HG02610 (cell line): ENCODE results near the gene HOXA13.

Source experiments
- ATAC-seq: cut with Tn5 transposase; IDR thresholded peaks from one replicate; pipeline ENCODE4 v1.9.1; 2021; ENCODE audit warnings: mild to moderate bottlenecking, moderate library complexity; ENCODE audit not compliant: unreplicated experiment

The HOXA13 gene

DNA sequence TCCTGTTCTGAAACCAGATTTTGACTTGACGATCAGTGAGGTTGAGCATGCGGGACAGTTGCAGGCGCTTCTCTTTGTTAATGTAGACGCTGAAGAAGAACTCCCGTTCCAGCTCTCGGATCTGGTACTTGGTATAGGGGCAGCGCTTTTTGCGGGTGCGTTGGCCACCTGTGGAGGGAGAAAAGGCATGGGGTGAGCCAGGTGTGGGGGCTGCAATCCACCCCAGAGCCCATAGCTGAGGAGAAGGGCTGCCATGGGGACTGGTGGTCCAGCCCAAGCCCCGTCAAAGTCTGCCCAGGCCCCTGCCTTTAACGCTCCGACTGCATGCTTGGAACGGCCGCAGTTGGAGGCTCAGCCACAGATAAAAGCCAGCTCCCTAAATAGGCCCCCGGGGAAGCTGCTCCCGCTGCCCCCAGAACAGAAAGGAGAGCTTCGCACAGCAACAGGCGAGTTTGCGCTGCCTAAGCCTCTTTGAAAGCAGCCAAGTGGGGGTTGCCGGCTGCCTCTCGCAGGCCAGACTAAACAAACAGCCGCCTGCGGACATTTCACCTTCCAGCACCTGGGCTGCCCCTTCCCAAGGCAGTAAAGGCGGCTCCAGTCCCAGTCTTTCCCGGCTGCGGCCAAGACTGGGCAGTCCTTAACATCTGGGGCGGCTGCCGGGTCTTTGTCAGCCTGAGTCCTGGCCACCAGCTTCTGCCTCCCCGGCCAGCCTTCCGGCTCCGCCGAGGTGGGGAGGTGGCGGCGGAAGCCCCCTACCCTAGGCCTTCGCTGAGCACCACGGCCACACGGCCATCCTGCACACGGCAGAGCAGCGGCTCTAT lies 16.8 kb downstream of the HOXA13 start:
- no peak for ATAC-seq

DNA sequence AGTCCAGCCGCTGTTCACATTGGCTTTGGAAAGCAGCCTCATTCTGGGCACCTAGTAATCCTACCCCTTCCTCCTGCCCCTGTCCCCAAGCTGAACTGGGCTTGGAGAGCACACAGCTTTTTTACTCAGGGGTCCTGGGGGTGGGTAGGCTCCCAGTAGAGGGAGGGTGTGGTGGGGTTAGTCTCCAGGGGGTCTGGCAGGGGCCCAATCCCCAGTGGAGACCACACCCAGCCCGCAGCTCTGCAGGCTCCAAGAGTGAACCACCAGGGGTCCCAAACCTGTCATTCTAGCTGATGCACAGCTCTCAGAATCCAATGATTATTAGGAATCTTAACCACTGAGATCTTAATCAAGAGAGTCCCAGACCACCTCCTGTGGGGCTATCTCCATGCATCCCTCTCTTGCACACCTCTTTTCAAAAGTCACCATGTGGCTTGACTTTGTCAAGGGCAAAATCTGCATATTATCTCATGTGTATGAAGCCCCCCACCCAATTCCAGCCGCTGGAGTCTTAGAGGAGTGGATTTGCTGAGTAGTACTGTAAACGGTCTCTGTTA lies 17.5 kb downstream of the HOXA13 start:
- ATAC-seq = no peak

- ATAC-seq = no peak
Measured at GRCh38 chr7:27181795-27182275, 18.1 kb downstream of the HOXA13 start.

DNA sequence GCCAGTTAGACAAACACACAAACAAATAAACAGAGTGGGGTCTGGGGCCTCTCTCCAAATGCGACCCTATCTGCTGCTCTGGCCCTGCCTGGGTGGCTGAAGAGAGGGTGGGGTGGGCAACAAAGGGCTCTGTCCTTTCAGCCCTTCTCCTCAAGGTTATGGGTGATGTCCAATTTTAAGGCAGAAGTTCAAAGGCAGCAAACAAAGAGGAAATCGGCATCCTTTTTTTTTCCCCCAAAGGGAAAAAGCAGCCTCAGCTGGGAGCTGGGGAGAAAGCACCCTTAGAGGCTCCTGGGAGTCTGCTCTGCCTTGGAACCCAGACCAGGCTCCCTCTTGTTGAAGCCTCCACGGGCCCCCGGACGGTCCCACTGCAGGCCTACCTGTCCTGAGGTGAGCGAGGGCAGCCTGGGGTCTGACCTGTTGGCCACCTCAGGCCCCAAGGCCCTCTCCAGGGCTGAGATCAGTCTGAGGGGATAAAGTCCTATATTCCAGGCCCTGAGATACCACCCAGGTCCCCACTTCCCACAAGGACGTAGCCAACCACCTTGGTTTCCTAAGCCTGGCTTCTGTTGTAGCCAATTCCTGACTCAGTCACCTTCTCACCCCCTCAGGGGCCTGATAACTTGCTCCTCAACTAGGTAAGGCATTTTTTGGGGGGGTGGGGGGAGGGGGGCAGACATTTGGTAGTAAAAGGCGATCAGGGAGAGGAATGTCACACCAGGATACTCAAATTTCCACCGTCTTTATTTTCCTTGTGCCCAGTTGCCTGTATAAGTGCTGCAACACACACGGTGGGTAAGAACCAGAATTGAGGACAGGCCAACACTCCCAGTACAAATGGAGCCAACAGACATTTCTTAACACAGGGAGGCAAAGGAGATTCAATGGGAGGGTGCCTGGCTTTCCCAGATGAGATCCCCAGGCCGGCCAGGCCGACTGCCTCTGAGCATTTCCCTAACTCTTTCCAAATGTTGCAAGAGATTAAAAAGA lies 19.2 kb downstream of the HOXA13 start:
- ATAC-seq = no peak

DNA sequence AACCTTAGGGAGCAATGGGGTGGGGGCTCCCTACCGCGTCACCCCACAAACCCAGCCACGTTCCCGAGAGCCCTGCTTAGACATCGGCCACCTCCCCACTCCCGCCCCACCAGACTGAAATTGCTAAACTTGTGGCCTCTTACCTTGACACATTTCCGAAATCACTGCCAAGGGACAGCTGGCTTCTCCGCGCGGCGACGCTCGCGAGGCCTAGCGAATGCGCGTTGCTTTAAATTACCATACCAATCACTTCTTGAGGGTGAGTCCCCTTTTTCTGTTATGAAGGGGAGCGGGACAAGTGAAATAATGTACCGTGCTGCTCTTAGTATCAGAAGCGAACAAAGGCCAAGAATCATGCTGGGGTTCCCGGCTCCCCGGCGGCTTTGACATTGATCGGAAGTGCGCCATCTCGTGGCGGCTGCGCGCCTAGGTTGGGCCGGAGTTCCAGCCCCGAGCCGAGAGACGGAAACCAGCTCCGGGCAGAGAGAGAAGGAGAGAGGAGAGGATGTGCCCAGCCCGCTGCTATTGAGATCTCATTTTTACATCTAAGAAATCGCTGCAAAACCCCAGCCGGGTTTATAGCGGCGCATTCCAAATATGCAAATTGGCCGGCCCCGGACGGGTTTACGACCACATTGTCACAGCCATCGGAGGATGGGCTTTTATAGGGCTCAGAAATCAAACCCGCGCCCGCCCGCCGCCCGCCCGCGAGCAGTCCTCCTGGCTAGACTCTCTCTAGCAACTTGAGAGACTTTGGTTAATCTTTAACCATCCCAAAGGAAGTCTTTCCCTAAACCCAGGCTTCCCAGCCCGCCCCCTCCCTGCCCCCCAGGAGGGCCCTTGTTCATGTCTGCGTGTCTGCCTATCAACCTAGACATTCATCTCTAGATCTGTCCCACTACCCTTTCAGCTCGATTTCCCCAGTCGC lies 20.1 kb downstream of the HOXA13 start:
- ATAC-seq = no peak

DNA sequence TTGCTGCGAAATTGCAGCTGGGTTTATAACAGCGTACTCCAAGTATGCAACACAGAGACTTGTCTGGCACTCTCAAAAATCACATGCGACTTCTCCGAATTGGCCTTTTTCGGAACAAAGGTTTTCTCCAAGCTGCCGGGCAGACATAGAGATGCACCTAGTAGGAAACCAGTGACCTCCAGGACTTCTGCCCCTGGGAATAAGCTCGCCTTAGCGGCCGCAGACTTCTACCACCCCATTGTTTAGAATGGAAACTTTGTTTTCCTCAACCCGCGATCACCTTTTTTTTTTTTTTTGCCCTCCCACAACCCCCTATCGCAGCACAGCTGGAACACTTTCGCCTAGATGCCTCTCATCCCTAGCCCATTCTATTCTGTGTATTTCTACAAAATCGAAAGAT lies 20.9 kb downstream of the HOXA13 start:
- no peak for ATAC-seq

DNA sequence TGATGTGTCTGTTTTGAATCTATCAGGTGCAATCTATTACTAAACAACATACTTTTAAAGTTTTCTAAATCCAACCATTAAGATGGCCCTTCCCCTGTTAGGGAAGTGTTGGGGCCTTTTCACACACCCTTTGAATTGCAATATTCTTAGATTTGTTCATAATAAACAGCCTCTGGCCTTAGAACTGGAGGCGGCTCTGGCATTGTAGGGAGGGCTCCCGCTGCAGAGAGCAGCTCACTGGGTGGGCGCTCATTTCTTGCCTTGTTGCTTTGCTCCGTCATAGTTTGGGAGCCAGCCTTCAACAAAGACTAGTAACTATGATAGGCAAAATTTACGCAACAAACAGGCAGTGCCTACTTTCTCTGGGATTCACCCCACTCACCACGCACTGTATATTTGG lies 21.5 kb downstream of the HOXA13 start:
- no peak for ATAC-seq

GRCh38 chr7:27177795-27178320 lies 22.0 kb downstream of the HOXA13 start:
- ATAC-seq = no peak

DNA sequence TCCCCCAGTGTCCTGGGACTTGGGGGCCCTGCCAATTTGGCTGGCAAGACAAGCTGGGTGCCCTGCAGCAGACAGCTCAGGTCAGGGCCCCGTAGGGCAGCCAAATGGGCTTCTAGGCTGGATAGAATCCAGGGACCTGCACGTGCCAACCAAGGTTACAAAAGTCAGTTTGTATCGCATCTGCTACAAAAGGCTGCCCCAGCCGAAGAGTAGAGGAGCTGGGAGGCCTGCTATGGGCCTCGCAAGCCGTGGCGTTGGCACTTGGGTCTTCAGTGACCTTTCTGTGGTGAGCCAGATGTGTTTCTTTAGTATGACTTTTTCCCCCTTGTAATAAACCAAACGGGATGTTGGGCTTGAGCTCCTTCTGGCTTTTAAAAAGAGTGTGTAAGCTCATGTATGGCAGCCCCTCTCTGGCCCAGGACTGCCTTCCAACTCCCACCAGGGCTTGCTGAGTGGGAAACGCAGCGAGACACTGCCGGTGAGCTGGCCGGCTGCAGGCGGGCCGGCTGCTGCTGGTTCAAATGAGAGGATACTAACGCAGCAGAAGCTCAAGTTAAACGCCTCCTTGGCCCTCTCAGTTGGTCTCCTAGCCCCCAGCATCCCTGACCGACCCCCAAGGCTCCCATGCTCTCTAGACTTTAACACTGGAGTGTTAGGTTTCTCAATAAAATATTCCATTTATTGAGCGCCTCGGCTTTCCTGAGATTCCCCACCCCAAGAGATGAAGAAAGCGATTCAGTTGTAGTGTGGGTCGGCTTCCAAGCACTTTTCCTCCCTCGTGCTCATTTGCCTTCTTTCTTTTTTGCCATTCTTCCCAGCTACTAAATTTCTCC lies 22.7 kb downstream of the HOXA13 start:
- no peak for ATAC-seq

GRCh38 chr7:27176524-27176845 lies 23.4 kb downstream of the HOXA13 start:
- no peak for ATAC-seq

DNA sequence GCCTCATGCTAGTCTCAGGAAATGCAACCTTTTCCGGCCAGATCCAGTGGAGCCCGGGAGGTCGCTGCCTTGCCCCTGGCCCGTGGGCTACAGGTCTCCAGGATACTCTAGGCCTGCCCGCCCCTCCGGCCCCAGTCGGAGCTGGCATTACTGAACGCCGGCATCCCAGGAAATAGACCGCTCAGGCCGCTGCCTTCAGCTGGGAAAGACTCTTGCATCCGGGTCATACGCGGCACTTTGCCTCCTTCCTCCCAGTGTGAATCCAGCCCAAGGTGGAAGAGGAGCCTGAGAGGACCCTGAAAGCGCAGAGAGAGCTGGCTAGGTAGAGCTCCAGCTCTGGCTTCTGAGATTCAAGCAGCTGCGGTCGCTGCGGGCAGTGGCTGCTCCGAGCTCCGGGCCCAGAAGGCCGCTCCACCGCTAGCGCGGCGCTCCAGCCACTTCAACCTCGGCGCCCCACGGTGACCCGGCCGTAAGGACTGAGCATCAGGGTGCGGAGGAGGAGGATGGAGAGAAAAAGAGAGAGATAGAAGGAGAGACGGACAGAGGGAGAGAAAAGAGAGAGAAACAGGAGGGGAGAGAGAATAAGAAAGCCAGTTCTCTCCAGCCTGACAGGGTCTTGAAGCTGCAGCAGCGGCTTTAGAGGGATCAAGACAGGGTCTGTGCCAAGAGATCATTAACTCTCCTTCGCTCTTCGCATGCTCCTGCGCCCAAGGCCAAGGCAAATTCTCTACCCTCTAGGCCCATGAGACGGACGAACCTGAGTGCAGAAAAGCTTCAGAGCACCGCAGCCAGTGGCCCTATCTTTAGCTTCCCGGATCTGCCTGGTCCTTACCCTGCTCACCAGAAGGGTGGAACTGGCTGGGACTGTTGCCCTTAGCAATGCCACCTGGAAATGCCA lies 24.0 kb downstream of the HOXA13 start:
- ATAC-seq = no peak

GRCh38 chr7:27174874-27175625 lies 24.8 kb downstream of the HOXA13 start:
- no peak for ATAC-seq

DNA sequence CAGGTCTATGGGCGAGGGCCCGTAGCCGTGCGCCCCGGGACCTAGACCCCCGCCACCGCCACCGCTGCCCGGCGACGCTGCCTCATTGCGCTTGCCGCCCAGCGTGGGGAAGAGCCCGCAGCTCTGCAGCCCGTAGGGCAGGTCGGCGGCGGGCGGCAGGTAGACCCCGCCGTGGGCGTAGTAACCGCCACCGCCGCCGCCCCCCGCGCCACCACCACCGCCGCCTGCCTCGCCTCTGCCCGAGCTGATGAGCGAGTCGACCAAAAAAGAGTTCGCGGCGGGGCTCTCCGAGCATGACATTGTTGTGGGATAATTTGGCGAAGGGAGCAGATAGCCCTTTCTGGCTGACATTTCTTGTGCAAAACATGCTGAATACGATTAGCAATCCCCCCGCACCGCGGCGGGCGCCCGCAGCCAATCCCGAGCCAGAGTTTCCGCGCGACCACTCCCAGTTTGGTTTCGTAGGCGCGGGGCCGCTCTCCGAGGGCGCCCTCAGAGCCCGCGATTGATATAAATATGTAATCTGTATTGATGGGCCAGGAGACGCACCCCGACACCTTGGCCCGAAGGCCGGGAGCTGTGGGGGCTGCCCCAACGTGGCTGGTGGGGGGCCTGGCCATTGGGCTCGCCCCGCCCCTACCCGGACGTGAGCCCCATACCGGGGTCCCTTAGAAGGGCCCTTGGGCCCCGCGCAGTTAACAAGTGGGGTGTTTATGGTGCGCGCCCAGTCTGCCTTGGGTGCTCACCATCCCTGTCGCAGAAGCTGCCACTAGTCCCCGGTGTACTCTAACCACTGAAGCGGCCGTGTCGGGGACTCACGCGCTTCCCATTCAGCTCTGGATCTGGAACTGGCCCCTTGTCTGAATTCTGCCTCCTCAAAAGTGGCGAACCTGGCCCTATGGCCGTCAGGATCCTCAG lies 25.7 kb downstream of the HOXA13 start, which contains the start of gene HOXA10:
HOXA10 (minus strand) TSS at position 365 of the 918 bp plus-strand sequence; CDS start at position 351, 14 bp downstream.
- no peak for ATAC-seq

GRCh38 chr7:27173511-27173955 lies 26.4 kb downstream of the HOXA13 start:
- no peak for ATAC-seq

GRCh38 chr7:27172823-27173510 lies 26.9 kb downstream of the HOXA13 start:
- no peak for ATAC-seq

- ATAC-seq = no peak
Measured at GRCh38 chr7:27172315-27172774, 27.5 kb downstream of the HOXA13 start.
